Activated CD4-positive, alpha-beta memory T cell treated with anti-CD3 and anti-CD28 coated beads for 36 hours (primary cell): ENCODE results near the gene ANXA2R. TPM values are rescaled to one million over a fixed set of nuclear protein-coding genes. Genes with fewer than 3 reads are reported as not detected.

Source experiments
- CTCF ChIA-PET: fragments of 350-600 bp; sonication (Branson Sonifier 250); formaldehyde crosslinking; loops from one replicate; lab custom pipeline; 2021; ENCODE audit warnings: antibody characterized with exemption, inconsistent platforms; lab: Charles Lee
- POLR2A ChIA-PET: fragments of 350-600 bp; sonication (Branson Sonifier 250); formaldehyde crosslinking; loops from one replicate; lab custom pipeline; 2021; ENCODE audit warnings: antibody characterized with exemption; lab: Charles Lee
- DNase-seq: peaks from one replicate; pipeline ENCODE4 v3.0.0-alpha.2; 2020
- H3K27ac Mint-ChIP-seq: one replicate; pipeline ENCODE4 v1.8.0; 2021; ENCODE audit warnings: mixed read lengths
- H3K27me3 Mint-ChIP-seq: one replicate; pipeline ENCODE4 v1.8.0; 2021; ENCODE audit warnings: mixed read lengths
- H3K36me3 Mint-ChIP-seq: one replicate; pipeline ENCODE4 v1.8.0; 2021; ENCODE audit warnings: mixed read lengths
- H3K4me1 Mint-ChIP-seq: one replicate; pipeline ENCODE4 v1.8.0; 2021; ENCODE audit warnings: low read depth, mixed read lengths
- H3K4me3 Mint-ChIP-seq: one replicate; pipeline ENCODE4 v1.8.0; 2021; ENCODE audit warnings: mild to moderate bottlenecking, mixed read lengths
- H3K9me3 Mint-ChIP-seq: one replicate; pipeline ENCODE4 v1.8.0; 2021; ENCODE audit warnings: mixed read lengths
- intact Hi-C: fragments of 100-400 bp; cut with micrococcal nuclease; formaldehyde crosslinking; loops from one replicate; pipeline ENCODE4 v1.15.1; 2023
- total RNA-seq, 2 experiments: library from RNA; stranded (reverse); gene quantifications; one replicate each; pipeline ENCODE4 v1.2.3, GENCODE V29; 2021

Gene ANXA2R
- total RNA-seq, 2 experiments from 2014 or later: 2.8 to 3.8 TPM

GRCh38 chr5:43010935-43011315 lies 29.2 kb downstream of the ANXA2R start:
- H3K27me3 Mint-ChIP-seq: no peaks in the 10 kb centered on the region
- ChIA-PET POLR2A (no interaction called here), CTCF (interaction anchor here (0.9 kb wide), 1 partner anchor 379 kb away, joined by 3 read pairs; no protein-coding TSS in a partner anchor)
- peaks cover 40% of the 10 kb centered on the region for H3K4me1 Mint-ChIP-seq
- H3K36me3 Mint-ChIP-seq: no peaks in the 10 kb centered on the region
- intact Hi-C loops: no loop called here
- peak overlapping the region; percentile 39 for H3K27ac Mint-ChIP-seq
- peak overlapping the region; percentile 81 for H3K4me3 Mint-ChIP-seq
- H3K9me3 Mint-ChIP-seq: no peaks in the 10 kb centered on the region
- no peak for DNase-seq

GRCh38 chr5:43008363-43009153 lies 31.6 kb downstream of the ANXA2R start:
- peak overlapping the region; percentile 81 for H3K4me3 Mint-ChIP-seq
- no peaks in the 10 kb centered on the region for H3K27me3 Mint-ChIP-seq
- ChIA-PET POLR2A (interaction anchor here (0.7 to 4.1 kb wide), 15 partner anchors 10 to 306 kb away, joined by 3 to 83 read pairs (median 7); partner anchors contain the start of gene HMGCS1), CTCF (interaction anchor here (0.9 to 5.3 kb wide), 14 partner anchors 10 to 100 kb away, joined by 3 to 68 read pairs (median 9); no protein-coding TSS in a partner anchor)
- H3K27ac Mint-ChIP-seq: peak overlapping the region; percentile 88
- H3K9me3 Mint-ChIP-seq: no peaks in the 10 kb centered on the region
- H3K4me1 Mint-ChIP-seq: peaks cover 26% of the 10 kb centered on the region
- peak; percentile 93 for DNase-seq
- intact Hi-C loops: loop anchor here (1.0 to 5.0 kb wide), 6 partner anchors 9 to 304 kb away; partner anchors contain the start of genes ANXA2R and HMGCS1
- H3K36me3 Mint-ChIP-seq: no peaks in the 10 kb centered on the region

GRCh38 chr5:43007911-43008362 lies 32.2 kb downstream of the ANXA2R start:
- H3K36me3 Mint-ChIP-seq: no peaks in the 10 kb centered on the region
- intact Hi-C loops: loop anchor here (1.0 to 5.0 kb wide), 6 partner anchors 9 to 304 kb away; partner anchors contain the start of genes ANXA2R and HMGCS1

DNA sequence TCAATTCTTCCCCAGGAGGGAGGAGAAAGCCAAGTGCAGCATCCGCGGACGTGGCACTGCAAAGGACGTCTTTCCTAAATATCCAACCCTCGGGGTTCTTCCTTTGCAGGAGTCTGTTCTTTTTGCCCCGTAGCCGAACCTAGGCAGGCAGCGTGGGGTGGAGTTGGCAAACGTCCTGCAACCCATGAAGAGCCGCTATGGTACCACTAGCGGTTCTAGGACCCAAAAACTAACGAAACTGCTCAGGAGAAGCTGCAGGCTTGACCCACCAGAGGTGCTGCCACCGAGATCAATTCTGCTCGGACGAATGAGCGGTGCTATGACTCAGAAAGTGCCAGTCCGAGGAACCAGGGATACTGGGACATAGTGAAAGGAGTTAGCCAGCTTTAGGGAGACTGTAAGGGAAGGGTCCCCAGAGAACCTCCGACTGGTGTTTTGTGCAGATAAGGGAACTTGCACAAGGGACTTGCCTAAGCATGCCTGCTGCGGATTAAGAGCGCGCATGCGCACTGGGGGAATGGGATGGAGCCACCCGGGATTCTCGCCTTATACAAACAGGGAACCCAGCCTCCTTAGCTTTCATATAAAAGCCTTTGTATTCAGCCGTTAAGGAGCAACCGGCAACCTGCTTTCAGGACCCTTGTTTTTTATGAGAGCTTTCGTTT lies 32.7 kb downstream of the ANXA2R start:
- Mint-ChIP-seq H3K4me1 (peaks cover 26% of the 10 kb centered on the region), H3K27me3 (no peaks in the 10 kb centered on the region), H3K4me3 (peak overlapping the region; percentile 81), H3K9me3 (no peaks in the 10 kb centered on the region), H3K27ac (peak overlapping the region; percentile 88), H3K36me3 (no peaks in the 10 kb centered on the region)
- intact Hi-C loops: loop anchor here (5.0 kb wide), 1 partner anchor 305 kb away; the partner anchor contains the start of gene HMGCS1
- DNase-seq: peak; percentile 84
- ChIA-PET POLR2A (interaction anchor here (0.6 to 4.1 kb wide), 12 partner anchors 8 to 307 kb away, joined by 3 to 83 read pairs (median 9); no protein-coding TSS in a partner anchor), CTCF (interaction anchor here (0.9 to 5.3 kb wide), 12 partner anchors 8 to 240 kb away, joined by 3 to 68 read pairs (median 9); no protein-coding TSS in a partner anchor)

More at GRCh38 chr5:43007911-43008362, 32.2 kb downstream of the ANXA2R start:
- H3K4me3 Mint-ChIP-seq: peak overlapping the region; percentile 81
- H3K4me1 Mint-ChIP-seq: peaks cover 26% of the 10 kb centered on the region
- no peaks in the 10 kb centered on the region for H3K9me3 Mint-ChIP-seq
- DNase-seq: peak; percentile 91
- H3K27ac Mint-ChIP-seq: peak overlapping the region; percentile 88
- no peaks in the 10 kb centered on the region for H3K27me3 Mint-ChIP-seq
- CTCF ChIA-PET: interaction anchor here (0.9 to 5.3 kb wide), 12 partner anchors 9 to 240 kb away, joined by 3 to 68 read pairs (median 9); no protein-coding TSS in a partner anchor
- POLR2A ChIA-PET: interaction anchor here (0.6 to 4.1 kb wide), 13 partner anchors 9 to 306 kb away, joined by 3 to 83 read pairs (median 7); no protein-coding TSS in a partner anchor

GRCh38 chr5:43006424-43007202 lies 33.5 kb downstream of the ANXA2R start:
- no peak for DNase-seq
- Mint-ChIP-seq H3K4me1 (peaks cover 26% of the 10 kb centered on the region), H3K27ac (peak overlapping the region; percentile 88), H3K9me3 (no peaks in the 10 kb centered on the region), H3K27me3 (no peaks in the 10 kb centered on the region), H3K4me3 (peak overlapping the region; percentile 81), H3K36me3 (no peaks in the 10 kb centered on the region)
- intact Hi-C loops: loop anchor here (5.0 kb wide), 1 partner anchor 306 kb away; the partner anchor contains the start of gene HMGCS1
- POLR2A ChIA-PET: interaction anchor here (1.1 to 4.1 kb wide), 7 partner anchors 11 to 61 kb away, joined by 3 to 83 read pairs (median 17); no protein-coding TSS in a partner anchor
- CTCF ChIA-PET: interaction anchor here (1.2 to 5.3 kb wide), 6 partner anchors 11 to 239 kb away, joined by 4 to 68 read pairs (median 24); no protein-coding TSS in a partner anchor

- POLR2A ChIA-PET: no interaction called here
Observed at GRCh38 chr5:43005031-43005430, 35.1 kb downstream of the ANXA2R start.

GRCh38 chr5:43001748-43002147 lies 38.4 kb downstream of the ANXA2R start:
- Mint-ChIP-seq H3K27ac (no peak overlapping the region), H3K27me3 (no peaks in the 10 kb centered on the region), H3K9me3 (no peaks in the 10 kb centered on the region), H3K36me3 (no peaks in the 10 kb centered on the region), H3K4me1 (peaks cover 5% of the 10 kb centered on the region), H3K4me3 (no peak overlapping the region)
- intact Hi-C loops: no loop called here
- no peak for DNase-seq
- ChIA-PET CTCF (no interaction called here), POLR2A (no interaction called here)

More at GRCh38 chr5:43005031-43005430, 35.1 kb downstream of the ANXA2R start:
- no peak for DNase-seq
- H3K36me3 Mint-ChIP-seq: no peaks in the 10 kb centered on the region
- peaks cover 14% of the 10 kb centered on the region for H3K4me1 Mint-ChIP-seq
- H3K4me3 Mint-ChIP-seq: no peak overlapping the region
- intact Hi-C loops: loop anchor here (5.0 kb wide), 1 partner anchor 307 kb away; the partner anchor contains the start of gene HMGCS1
- no peaks in the 10 kb centered on the region for H3K9me3 Mint-ChIP-seq
- no peaks in the 10 kb centered on the region for H3K27me3 Mint-ChIP-seq
- H3K27ac Mint-ChIP-seq: no peak overlapping the region
- CTCF ChIA-PET: interaction anchor here (5.3 kb wide), 1 partner anchor 13 kb away, joined by 62 read pairs; no protein-coding TSS in a partner anchor

- ChIA-PET POLR2A (no interaction called here), CTCF (no interaction called here)
- Mint-ChIP-seq H3K9me3 (no peaks in the 10 kb centered on the region), H3K4me3 (no peak overlapping the region), H3K36me3 (no peaks in the 10 kb centered on the region), H3K27ac (no peak overlapping the region), H3K4me1 (peaks cover 7% of the 10 kb centered on the region), H3K27me3 (no peaks in the 10 kb centered on the region)
- DNase-seq: no peak
- intact Hi-C loops: no loop called here
Observed at GRCh38 chr5:43000914-43001313, 39.2 kb downstream of the ANXA2R start.

DNA sequence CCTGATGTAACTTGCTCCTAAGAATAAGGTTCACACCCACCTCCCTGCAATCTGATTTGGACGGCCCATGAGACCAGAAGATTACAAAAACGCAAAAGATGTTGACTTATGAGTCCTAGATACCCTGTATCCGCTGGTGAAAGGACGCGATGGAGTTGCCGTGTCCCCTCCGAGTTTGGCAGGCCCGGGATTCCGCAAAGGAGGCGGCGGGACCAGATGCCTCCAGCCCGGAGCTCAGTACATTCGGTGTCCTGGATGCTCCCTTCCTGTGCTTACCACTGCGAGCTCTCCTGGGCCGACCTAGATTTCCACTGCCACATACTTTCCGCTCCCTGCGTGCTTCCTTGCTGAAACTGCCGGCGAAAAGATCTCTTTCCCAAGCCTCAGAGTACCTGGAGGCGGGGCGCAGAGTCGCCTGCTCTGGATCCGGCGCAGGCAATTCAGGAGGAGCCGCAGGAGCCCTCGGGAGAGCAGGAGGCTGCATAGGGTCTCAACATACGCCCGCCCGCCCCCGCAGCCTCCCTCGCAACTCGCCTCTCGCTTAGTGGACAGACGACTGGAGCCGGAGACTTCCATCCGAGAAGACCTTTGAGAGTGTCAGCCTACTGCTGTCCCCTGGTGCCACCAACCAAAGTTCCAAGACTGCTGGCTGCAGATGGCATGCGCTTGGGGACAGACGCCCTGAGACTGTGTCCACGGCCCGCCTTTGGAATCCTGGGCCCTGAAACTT lies 39.8 kb downstream of the ANXA2R start:
- no peak overlapping the region for H3K27ac Mint-ChIP-seq
- peaks cover 9% of the 10 kb centered on the region for H3K4me1 Mint-ChIP-seq
- H3K4me3 Mint-ChIP-seq: no peak overlapping the region
- ChIA-PET POLR2A (no interaction called here), CTCF (no interaction called here)
- no peaks in the 10 kb centered on the region for H3K9me3 Mint-ChIP-seq
- intact Hi-C loops: no loop called here
- H3K36me3 Mint-ChIP-seq: no peaks in the 10 kb centered on the region
- no peak for DNase-seq
- no peaks in the 10 kb centered on the region for H3K27me3 Mint-ChIP-seq

DNA sequence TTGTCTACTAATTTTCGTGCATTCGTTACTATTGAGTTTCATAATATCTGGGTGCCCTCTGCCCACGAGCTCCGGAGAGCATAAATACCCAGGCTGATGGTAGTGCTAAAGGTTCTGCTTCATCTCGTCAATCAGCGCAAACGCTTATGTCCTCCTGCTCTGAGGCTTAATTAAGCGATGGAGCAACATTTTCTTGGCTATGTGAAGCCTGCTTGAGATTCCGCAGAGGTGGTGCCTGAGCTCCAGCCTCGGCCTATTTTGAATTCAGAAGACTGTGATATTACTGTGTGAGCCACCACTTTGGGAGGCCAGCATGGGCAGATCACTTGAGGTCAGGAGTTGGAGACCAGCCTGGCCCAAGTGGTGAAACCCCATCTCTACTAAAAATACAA lies 44.8 kb downstream of the ANXA2R start:
- ChIA-PET POLR2A (interaction anchor here (0.9 to 5.7 kb wide), 5 partner anchors 8 to 47 kb away, joined by 3 to 53 read pairs (median 41); no protein-coding TSS in a partner anchor), CTCF (interaction anchor here (0.6 to 7.9 kb wide), 11 partner anchors 12 to 111 kb away, joined by 3 to 126 read pairs (median 21); partner anchors contain the start of gene ANXA2R)
- no peak for DNase-seq
- Mint-ChIP-seq H3K36me3 (peaks cover 3% of the 10 kb centered on the region), H3K27me3 (no peaks in the 10 kb centered on the region), H3K4me3 (peak overlapping the region; percentile 87), H3K27ac (peak overlapping the region; percentile 94), H3K9me3 (no peaks in the 10 kb centered on the region), H3K4me1 (peaks cover 18% of the 10 kb centered on the region)
- intact Hi-C loops: loop anchor here (1.0 to 10.0 kb wide), 4 partner anchors 71 to 489 kb away; partner anchors contain the start of genes NIM1K and TMEM267
